MM.1S (cell line): Measurements from ENCODE around the gene THAP2.

Source experiments
- DNase-seq: peaks from one replicate; pipeline ENCODE4 v3.0.0-alpha.2; 2015
- H2AFZ ChIP-seq: fragments of 300-600 bp; sonication (generic); 2 replicates; pipeline ENCODE4 v1.6.0; 2016; ENCODE audit warnings: antibody characterized with exemption, low read length
- H3F3A ChIP-seq: fragments of 300-600 bp; sonication (generic); 2 replicates; pipeline ENCODE4 v1.6.1; 2016; ENCODE audit warnings: mild to moderate bottlenecking, antibody characterized with exemption, low read length, moderate library complexity, mixed read lengths; ENCODE audit not compliant: insufficient read depth
- H3K27ac ChIP-seq: fragments of 300-600 bp; sonication (generic); 2 replicates; pipeline ENCODE4 v1.5.1; 2016; ENCODE audit warnings: mild to moderate bottlenecking, low read length
- H3K27me3 ChIP-seq: fragments of 300-600 bp; sonication (generic); replicated peaks from 2 replicates; pipeline ENCODE4 v1.6.0; 2016; ENCODE audit warnings: low read length; ENCODE audit not compliant: insufficient read depth
- H3K36me3 ChIP-seq: fragments of 300-600 bp; sonication (generic); replicated peaks from 2 replicates; pipeline ENCODE4 v1.6.1; 2016; ENCODE audit warnings: mild to moderate bottlenecking, low read length, mixed read lengths; ENCODE audit not compliant: insufficient read depth
- H3K4me1 ChIP-seq: fragments of 300-600 bp; sonication (generic); 2 replicates; pipeline ENCODE4 v1.6.1; 2016; ENCODE audit warnings: low read length, mixed read lengths
- H3K4me2 ChIP-seq: fragments of 300-600 bp; sonication (generic); 2 replicates; pipeline ENCODE4 v1.6.0; 2016; ENCODE audit warnings: low read depth, low read length
- H3K4me3 ChIP-seq: fragments of 300-600 bp; sonication (generic); 2 replicates; pipeline ENCODE4 v1.5.1; 2016; ENCODE audit warnings: low read length, mixed read lengths
- H3K79me2 ChIP-seq: fragments of 300-600 bp; sonication (generic); 2 replicates; pipeline ENCODE4 v1.6.1; 2016; ENCODE audit warnings: mixed run types, low read length, mixed read lengths
- H3K9ac ChIP-seq: fragments of 300-600 bp; sonication (generic); 2 replicates; pipeline ENCODE4 v1.6.1; 2016; ENCODE audit warnings: low read length, mixed read lengths
- H3K9me2 ChIP-seq: fragments of 300-600 bp; sonication (generic); replicated peaks from 2 replicates; pipeline ENCODE4 v1.6.1; 2016; ENCODE audit warnings: mild to moderate bottlenecking, low read length, mixed read lengths; ENCODE audit not compliant: insufficient read depth
- H3K9me3 ChIP-seq: fragments of 300-600 bp; sonication (generic); replicated peaks from 2 replicates; pipeline ENCODE4 v1.6.1; 2016; ENCODE audit warnings: mild to moderate bottlenecking, low read length, mixed read lengths; ENCODE audit not compliant: insufficient read depth
- H4K20me1 ChIP-seq: fragments of 300-600 bp; sonication (generic); 2 replicates; pipeline ENCODE4 v1.6.1; 2016; ENCODE audit warnings: mild to moderate bottlenecking, low read length, moderate library complexity, mixed read lengths; ENCODE audit not compliant: insufficient read depth
- CTCF ChIP-seq: fragments of 300-600 bp; sonication (generic); IDR thresholded peaks from 2 replicates; pipeline ENCODE4 v1.5.1; 2016; ENCODE audit warnings: antibody characterized with exemption, low read length, mixed read lengths
- EZH2 ChIP-seq: fragments of 300-600 bp; sonication (generic); optimal IDR thresholded peaks from 2 replicates; pipeline ENCODE3; 2017; ENCODE audit warnings: low read depth, mild to moderate bottlenecking, antibody characterized with exemption, low read length, mixed read lengths
- EZH2phosphoT487 ChIP-seq: fragments of 300-600 bp; sonication (generic); IDR thresholded peaks from 2 replicates; pipeline ENCODE4 v1.6.1; 2018; ENCODE audit warnings: antibody characterized with exemption, low read length

THAP2 gene

GRCh38 chr12:71684081-71684480 lies 20.0 kb downstream of the THAP2 start:
- no peaks in the 10 kb centered on the region for H3K36me3 ChIP-seq
- no peak overlapping the region for H3K4me2 ChIP-seq
- no peak for DNase-seq
- peaks cover 37% of the 10 kb centered on the region for H3F3A ChIP-seq
- H3K9me2 ChIP-seq, result no peaks in the 10 kb centered on the region
- 0 out of 2 replicates have a peak, but pooled peaks cover 4% of the 10 kb centered on the region for H3K4me1 ChIP-seq
- H3K79me2 ChIP-seq, result peaks cover 20% of the 10 kb centered on the region
- H3K9ac ChIP-seq, result no peak overlapping the region
- no peak for TF ChIP-seq EZH2
- TF ChIP-seq CTCF, result no peak
- TF ChIP-seq EZH2phosphoT487, result no peak
- no peak overlapping the region for H3K27ac ChIP-seq
- no peaks in the 10 kb centered on the region for H3K27me3 ChIP-seq
- H2AFZ ChIP-seq, result no peak overlapping the region
- no peaks in the 10 kb centered on the region for H4K20me1 ChIP-seq
- H3K4me3 ChIP-seq, result no peak overlapping the region
- no peaks in the 10 kb centered on the region for H3K9me3 ChIP-seq

GRCh38 chr12:71685312-71685906 lies 21.3 kb downstream of the THAP2 start:
- Histone ChIP-seq H3K4me1 (0 out of 2 replicates have a peak, but pooled peaks cover 4% of the 10 kb centered on the region), H3K4me3 (peak overlapping the region; percentile 75), H3F3A (peaks cover 47% of the 10 kb centered on the region), H3K36me3 (no peaks in the 10 kb centered on the region), H3K27me3 (no peaks in the 10 kb centered on the region), H3K4me2 (peak overlapping the region; percentile 93), H3K9me3 (no peaks in the 10 kb centered on the region), H3K9me2 (no peaks in the 10 kb centered on the region), H3K27ac (peak overlapping the region; percentile 82), H2AFZ (peak overlapping the region; percentile 85), H3K9ac (peak overlapping the region; percentile 81), H3K79me2 (peaks cover 31% of the 10 kb centered on the region), H4K20me1 (no peaks in the 10 kb centered on the region)
- no peak for TF ChIP-seq EZH2phosphoT487
- no peak for TF ChIP-seq CTCF
- no peak for TF ChIP-seq EZH2
- DNase-seq, result no peak

DNA sequence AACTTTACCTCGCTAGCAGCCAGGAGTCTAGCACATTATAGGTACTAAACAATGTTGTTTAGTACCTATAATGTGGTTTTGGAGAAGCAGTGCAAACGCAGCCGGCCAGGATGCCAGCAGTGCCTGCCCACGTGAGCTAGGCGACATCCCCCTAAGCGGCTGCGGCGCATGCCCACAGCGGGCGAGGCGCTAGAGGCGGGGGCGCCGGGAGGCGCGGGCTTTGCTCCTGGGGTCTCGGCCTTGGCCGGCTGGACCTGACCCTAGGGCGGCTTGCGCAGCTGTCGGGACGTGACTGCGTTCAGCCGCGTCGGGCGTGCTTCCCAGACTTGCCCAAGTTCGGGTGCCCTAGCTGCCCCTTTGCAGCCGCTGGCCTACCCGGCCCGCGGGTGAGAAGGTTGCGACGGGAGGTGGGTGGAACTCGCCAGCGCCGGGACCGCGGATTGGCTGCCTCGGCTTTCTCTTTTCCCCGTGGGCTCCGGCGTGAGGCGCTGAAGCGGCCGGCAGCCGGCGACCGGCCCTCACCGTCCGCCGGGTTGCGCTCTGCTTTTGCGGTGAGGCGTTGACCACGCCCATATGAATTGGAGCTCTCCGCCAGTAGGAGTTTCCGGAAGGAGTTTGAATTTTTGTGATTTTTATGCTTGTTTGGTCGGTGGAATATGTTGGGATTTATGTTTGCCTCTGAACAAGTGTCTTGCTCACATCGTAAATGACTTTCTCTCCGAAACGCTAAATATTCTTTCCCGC lies 22.0 kb downstream of the THAP2 start, which contains the start of gene TMEM19:
Gene TMEM19 (plus strand): TSS at position 169 of the 744 bp plus-strand sequence. CDS start 599 bp downstream, outside the sequence.
- peak within 1 kb of the TSS; percentile 81 for H3K9ac ChIP-seq
- peak within 1 kb of the TSS; percentile 93 for H3K4me2 ChIP-seq
- H3K9me3 ChIP-seq, result no peaks in the 10 kb centered on the region
- peak; percentile 93 for DNase-seq
- peak; percentile 41 for TF ChIP-seq CTCF
- TF ChIP-seq EZH2phosphoT487, result no peak
- peak within 1 kb of the TSS; percentile 82 for H3K27ac ChIP-seq
- H3K36me3 ChIP-seq, result no peaks in the 10 kb centered on the region
- H3K4me3 ChIP-seq, result peak within 1 kb of the TSS; percentile 75
- no peaks in the 10 kb centered on the region for H4K20me1 ChIP-seq
- H3K79me2 ChIP-seq, result peaks cover 38% of the 10 kb centered on the region
- H3K27me3 ChIP-seq, result no peaks in the 10 kb centered on the region
- peak within 1 kb of the TSS; percentile 85 for H2AFZ ChIP-seq
- no peaks in the 10 kb centered on the region for H3K9me2 ChIP-seq
- peaks cover 10% of the 10 kb centered on the region; the same call in 1 of the 2 replicates for H3K4me1 ChIP-seq
- H3F3A ChIP-seq, result peaks cover 49% of the 10 kb centered on the region
